ENCODE results near the gene ZNRF3.
"Not testable (repeated sequence)": the region's sequence is repeated elsewhere in the genome, so short reads cannot be mapped to it uniquely, and the experiment has no call there.

ZNRF3 gene

DNA sequence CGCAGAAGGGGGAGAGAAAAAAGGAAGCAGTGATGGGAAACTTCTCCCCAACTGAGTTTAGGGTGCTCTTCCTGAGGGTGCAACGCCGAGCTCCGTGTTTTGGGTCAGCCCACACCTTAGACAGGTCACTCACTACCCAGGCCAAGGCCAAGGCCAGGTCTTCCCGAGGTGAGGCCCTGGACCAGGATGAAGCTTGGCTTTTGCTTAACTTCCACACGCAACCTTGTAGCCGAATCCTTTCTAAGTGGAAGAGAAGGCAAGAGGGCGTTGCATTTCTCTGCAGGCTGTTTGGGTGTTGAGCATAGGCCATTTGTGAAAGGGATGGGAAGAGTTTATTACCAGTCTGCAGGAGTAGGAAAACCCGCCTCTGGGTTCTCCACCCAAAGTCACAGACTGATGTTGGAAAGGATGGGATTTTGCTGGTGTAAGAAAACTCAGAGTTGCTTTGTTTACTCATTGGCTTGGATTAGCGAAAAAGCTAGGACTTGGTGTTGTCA lies 191.0 kb downstream of the ZNRF3 start:
- no peak for DNase-seq

DNA sequence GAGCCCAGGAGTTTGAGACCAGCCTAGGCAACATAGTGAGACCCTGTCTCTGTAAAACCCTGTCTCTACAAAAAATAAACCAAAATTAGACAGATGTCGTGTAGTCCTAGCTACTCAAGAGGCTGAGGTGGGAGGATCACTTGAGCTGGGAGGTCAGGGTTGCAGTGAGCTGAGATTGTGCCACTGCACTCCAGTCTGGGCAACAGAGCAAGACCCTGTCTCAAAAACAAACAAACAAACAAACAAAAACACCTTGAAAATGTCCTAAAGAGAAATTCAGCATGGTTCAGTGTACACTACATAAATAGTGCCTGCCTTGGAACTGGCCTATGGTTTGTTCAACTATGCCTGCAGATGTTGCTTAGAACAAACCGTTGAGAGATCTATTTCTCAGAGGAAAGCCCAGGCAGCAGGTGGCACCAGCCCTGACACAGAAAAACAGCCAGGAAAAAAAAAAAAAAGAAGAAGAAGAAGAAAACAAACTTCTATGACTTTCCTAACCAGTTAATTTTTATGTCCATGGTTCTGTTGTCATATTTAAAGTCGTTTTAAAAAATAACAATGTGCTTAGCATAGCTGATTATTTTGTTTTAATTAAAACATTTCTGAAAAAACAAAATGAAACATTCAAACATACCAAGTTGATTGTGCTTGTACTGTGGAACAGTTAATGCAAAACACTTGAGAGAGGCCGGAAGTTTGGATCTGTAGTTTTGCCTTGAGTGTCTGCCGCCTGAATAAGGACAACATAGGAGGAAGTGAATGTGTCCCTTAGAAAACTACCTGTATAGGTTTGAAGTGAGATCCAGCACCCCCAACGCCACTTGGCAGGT lies 194.9 kb downstream of the ZNRF3 start:
- no peak for DNase-seq

DNA sequence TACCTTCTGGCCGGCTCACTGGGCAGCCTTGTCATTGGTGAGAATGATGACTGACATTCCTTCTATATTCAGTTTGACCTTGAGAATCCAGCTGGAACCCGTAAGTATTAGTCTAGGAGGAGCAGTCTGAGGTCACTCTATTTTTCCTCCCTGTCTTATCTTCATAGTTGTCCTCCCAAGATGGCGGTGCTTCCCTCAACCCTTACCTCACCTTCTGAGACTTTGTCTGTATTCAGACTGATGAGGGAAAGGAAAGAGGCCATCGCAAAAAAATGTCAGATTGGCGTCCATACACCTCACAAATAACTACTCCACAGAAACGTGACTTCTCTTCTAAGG lies 195.5 kb downstream of the ZNRF3 start:
- DNase-seq = no peak

DNA sequence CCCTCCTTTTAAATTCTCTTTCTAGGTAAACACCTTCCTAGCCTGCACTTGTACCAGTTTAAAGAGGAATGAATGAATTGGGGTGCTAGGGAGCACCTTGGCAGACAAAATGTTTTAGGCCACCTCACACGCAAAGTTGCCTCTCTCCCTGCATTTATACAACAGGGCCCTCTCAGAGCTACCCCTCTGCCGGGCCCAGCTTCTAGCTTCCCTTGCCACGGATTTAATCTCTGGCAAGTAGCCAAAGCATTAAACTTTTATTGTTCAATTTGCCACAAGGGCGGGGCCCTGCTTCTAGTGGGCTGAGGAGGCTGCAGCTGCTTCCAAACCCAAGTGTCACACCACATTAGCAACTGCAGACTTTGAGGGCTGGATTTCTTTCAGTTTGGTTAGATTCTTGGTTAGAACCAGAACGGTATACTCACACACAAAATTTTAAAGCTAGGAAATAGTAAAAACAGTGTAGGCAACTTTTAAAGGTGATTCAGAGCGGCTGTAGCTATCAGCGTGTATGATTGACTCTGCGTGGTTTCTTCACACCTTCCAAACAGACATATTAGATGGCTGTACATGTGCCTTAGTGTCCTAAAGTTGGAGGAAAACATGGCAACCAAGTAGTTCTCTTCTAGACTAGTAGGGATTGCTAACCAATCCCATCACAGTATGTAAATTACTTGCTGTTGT lies 196.0 kb downstream of the ZNRF3 start:
- DNase-seq = no peak

DNA sequence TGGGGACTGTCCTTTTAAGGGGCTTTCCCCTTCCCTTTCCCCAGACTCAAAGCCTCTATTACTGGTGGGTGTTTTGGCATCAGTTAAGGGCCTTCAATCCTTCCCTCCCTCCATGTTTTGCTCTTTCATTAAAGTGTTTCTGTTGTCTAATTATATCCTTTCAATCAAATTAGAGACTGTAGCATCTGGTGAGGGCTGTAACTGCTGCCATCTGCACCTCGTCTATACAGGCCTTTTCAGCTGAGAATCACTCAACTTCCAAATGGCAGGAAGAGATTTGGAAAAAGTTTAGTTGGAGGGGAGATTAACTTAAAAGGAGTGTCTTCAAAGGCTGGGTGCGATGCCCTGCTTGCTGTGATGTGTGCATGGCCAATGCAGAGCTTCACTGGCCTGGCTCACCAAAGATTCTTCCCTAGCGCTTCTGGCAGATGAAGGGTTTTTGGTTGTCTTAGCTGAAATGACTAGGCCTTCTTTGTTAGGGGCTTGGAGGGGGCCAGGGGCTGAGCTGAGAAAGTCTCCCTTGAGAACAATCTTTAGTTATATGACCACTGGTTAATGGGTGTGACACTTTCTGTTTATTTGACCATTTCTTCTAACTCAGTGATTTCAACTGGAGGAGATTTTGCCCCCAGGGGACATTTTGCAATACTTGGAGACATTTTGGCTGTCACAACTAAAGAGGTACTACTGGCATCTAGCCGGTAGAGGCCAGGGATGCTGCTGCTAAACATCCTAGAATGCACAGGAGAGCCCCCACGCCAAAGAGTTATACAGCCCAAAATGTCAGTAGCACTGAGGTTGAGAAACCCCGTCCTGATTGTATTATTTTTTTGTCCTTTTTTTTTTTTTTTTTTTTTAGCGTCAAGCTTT lies 197.0 kb downstream of the ZNRF3 start:
- no peak for DNase-seq

DNA sequence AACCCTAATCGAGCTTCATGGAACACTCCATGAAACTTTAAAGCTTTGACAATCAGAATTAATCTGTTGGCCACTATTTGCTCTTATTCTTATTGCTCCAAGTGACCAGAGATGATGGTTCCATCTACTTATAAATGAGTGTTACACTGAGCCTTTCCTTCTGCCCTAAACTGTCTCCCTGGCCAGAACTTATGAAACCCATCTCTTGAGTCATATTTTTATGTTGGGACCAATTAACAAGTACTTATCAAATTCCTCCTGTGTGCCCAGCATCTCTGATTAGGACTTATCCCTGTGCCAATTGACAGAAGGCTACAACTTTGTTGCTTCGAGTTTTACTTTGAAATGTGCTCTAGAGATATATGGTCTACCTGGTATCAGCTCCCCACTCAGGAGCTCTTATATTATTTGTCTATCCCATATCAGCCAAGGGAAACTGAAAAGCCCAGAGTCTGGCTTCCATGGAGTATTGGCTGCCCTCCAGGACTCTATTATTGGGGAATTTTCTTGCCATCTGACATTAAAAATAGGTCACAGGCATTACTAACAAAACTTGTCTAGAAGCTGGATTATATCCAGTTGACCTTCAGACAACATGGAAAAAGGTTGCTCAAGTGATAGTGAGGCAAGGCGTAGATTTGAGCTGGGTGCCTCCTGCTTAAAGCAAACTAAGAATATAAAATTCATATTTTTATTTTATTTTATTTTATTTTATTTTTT lies 198.3 kb downstream of the ZNRF3 start:
- DNase-seq = no peak

DNA sequence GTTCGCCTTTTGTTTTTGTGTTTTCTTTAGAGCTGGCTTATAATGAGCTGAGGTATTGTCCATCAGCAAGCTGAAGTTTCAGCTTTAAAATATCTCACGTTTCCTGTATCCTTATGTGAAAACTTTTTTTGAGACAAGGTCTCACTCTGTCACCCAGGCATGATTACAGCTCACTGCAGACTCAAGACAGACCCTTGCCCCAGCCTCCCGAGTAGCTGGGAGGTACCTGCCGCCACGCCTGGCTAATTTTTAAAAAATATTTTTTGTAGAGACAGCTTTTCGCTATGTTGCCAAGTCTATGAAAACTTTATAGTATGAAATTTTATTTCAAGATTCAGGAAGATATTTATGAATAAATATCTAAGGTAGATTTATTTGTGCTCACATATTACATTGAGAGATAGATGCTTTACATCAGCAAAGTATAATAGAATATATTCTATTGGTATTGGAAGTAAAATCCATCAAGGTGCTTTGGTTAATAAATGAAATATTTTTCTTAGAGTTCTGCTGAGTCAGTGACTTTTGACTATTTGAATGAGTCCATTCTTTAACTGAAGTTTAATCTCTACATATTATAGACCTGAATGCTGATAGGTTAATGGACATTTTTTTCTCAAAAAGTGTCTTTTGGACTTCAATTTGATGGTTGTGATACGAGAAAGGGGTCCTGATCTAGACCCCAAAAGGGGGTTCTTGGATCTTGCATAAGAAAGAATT lies 199.6 kb downstream of the ZNRF3 start:
- no peak for DNase-seq

DNA sequence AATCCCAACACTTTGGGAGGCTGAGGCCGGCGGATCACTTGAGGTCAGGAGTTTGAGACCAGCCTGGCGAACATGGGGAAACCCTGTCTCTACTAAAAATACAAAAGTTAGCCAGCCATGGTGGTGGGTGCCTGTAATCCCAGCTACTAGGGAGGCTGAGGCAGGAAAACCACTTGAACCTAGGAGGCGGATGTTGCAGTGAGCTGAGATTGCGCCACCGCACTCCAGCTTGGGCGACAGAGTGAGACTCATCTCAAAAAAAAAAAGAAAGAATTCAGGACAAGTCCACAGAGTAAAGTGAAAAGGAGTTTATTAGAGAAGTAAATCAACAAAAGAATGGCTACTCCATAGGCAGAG lies 200.2 kb downstream of the ZNRF3 start:
- not testable (repeated sequence) for DNase-seq

DNA sequence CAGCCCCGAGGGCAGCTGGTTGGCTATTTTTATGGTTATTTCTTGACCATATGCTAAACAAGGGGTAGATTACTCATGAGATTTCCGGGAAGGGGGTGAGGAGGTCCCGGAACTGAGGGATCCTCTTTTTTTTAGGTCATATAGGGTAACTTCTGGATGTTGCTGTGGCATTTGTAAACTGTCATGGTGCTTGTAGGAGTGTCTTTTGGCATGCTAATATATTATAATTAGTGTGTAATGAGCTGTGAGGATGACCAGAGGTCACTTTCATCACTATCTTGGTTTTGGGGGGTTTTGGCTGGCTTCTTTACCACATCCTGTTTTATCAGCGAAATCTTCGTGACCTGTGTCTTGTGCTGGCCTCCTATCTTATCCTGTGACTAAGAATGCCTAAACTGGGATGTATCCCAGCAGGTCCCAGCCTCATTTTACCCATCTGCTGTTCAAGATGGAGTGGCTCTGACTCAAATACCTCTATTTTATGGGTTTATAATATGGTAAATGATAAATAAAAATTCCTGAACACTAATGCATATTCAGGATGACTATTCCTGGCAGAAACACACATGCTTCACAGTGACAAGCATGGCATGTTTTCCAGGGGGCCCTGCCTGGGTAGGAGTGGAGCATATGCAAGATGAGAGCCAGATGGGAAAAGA lies 200.7 kb downstream of the ZNRF3 start:
- DNase-seq = no peak

DNA sequence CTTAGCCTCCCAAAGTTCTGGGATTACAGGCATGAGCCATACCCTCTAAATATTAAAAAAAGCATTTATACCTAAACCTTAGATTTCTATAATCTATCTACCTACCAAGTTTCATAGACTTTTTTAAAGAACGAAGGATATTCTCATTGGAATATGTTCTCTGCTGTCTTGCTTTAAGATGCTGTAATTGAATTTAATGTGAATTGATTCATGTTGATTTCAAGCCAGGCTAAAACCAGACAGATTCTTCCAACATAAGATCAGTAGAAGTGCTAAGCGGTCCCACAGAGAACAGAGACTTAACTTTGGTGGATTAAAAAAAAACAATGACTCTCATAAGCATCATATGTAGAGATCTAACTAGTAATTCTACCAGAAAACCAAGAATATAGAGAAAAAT lies 203.6 kb downstream of the ZNRF3 start:
- DNase-seq = no peak

DNA sequence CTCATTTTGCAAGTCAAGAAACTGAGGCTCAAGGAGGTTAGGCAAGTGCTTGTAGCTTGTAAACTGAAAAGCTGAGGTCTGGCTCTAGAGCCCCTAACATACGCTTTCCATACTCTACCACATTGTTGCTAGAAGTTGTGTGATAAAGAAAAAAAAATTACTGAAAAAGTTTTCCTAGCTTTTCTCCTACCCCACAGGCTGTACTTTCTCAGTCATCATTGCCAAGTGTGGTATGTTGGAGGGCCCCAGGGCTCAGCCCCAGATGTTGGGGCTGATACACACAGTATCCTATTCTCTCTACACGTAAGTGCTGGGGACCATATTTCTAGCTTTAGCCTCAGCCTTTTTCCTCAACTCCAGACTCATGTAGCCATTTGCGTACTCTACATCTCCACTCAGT lies 205.4 kb downstream of the ZNRF3 start:
- no peak for DNase-seq

DNA sequence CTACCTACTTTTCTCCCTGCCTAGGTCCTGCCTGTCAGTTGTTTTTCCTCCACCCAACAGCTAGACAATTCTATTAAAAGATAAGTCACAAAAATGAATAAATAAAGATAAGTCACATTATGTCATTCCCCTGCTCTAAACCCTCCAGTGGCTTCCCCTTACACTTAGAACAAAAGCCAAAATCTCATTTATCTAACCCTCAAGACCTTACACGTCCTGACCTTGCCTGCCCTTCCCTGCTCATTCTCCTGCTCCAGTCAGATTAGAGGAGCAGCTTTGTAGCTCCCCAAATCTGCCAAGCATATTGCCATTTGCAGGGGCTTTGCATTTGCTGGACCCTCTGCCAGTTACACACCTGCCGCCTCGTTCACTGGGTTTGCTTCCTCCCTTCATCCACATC lies 206.1 kb downstream of the ZNRF3 start:
- no peak for DNase-seq

DNA sequence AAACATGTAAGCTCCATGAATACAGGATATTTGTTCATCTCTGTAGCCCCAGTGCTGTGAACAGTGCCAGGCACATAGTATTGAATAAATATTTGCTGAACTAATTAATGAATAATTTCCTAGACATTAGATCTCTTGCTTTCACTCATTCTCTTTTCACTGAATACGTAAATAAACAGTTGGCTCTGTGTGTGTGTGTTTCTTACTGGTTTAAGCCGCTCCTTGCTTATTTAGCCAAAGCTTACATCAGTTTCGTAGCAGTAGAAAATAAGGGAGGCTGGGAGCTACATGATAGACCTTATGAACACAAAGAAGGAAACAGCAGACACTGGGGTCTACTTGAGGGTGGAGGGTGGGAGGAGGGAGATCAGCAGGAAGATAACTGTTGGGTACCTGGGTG lies 206.7 kb downstream of the ZNRF3 start:
- no peak for DNase-seq

DNA sequence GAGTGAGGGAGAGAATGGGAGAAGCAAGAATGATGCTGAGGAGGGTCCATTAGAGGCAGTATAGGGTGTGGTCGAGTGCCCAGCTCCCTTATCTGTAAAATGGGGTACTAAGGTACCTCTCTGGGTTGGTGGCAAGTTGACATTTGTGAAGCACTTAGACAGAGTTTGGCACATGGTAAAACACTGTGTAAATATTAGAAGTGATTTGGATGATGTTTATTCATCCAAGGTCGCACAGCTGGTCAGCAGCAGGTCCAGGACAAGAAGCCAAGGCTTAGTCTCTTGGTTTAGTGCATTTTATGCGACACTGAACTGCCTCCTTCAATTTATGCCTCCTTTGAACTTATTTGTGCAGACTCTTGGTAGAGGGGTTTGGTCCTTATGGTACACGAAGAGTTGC lies 208.9 kb downstream of the ZNRF3 start:
- DNase-seq = no peak

DNA sequence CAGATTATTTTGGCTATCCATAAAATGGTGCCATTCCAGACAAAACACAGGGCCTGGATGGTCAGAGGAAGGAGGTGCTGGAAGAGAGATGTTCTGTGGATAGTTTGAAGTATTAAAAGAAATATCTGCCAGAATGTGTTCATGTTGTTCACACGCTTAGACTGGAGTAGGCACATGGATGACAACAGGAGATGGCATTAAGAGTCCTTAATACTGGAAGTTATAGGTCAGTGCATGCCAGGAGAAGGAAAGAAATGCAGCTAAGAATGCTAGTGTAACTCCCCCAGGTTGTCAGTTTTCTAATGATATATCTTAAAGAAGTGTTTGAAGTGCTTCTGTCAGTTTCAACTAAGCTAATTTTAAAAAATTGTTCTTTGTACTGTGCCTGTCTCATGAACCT lies 209.7 kb downstream of the ZNRF3 start:
- no peak for DNase-seq

DNA sequence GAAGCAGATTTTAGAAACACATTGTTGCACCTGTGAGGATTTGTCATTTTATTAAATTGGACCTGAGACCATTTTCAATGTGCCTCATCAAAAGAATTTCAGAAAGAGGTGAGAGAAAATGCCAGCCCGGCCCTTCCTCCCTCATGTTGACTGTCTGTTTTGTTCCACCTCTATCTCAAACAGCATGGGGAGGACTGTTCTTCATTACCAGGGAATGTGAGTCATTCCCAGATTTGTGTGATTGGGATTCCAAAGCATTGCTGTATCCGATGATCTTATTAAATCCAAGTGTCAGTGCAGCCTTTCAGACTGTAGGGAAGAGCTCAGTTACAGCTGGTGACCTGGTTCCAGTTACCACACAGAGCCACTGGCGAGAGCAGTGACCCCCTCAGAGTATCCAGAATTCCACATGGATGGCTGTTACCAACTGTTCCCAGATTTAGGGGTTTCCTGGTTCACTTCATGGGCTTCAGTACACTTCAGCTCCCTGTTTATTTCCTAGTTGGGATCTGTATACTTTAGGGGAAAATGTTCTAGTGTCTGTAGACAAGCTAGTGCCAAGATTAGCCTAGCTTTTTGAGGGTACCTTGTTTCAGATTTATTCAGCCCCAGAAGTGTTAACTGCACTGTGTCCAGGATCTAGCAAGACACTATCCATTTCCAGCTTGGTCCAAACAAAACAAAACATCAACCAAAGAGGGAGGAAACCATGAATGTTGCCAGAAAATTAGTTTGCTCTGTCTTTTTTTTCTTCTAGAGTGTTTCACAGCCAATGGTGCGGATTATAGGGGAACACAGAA lies 210.3 kb downstream of the ZNRF3 start:
- DNase-seq = no peak

DNA sequence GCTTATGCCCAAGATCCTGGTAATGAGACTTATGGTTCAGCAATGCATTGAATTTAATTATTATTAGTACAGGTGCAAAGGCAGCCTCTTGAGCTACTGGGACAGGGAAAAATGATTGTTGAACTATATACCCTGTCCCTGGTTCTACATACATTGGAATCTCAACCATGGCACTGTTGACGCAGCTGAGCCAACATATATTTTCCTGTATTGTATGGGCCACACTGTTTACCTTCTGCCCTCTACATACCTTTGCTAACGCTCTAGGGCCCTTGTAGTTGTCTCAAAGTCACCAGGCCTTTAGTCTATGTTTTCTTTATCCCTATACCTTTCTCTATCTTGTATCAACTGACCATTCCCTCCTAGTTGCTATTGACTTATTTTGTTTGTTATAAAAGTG lies 212.1 kb downstream of the ZNRF3 start:
- DNase-seq = no peak

DNA sequence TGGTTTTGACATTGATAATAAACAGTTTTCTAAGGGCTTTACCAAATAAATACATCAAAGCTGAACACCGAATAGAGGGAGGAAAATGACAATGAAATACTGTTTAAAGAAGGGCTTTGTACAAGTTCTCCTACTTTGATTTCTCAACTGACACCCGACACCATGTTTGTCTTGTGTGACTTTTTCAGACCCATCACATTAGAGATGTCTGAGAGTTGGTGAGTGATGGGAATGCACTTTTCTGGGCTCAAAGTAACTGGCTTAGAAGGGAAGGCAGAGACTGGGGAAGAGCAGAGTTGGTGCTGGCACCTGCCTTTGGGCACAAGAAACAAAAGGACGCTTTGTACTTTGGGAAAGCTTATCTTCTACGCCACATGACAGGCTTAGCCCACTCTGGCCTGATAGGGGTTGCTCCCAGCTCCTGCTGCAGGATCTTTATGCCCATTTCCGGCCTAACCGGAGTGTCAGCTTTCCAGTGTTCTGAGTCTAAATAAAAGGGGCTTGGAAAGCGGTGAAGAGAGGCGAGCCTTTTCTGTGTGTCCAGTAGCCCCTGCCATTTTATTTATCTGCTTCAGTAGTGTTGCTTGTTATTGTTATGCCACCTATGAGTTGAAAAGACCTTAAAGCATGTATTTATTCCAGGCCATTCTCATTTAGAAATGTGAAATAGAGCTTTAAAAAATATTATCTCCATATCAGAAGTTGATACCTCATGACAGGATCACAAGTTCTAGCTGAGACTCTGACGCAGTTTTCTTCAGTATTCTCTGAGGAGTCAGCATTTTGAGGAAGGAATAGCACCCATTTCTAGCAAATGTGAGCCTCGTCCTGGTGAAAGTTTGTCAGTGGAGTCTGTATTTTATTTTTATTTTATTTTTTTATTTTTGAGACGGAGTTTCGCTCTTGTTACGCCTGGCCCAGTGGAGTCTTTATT lies 213.6 kb downstream of the ZNRF3 start:
- no peak for DNase-seq

DNA sequence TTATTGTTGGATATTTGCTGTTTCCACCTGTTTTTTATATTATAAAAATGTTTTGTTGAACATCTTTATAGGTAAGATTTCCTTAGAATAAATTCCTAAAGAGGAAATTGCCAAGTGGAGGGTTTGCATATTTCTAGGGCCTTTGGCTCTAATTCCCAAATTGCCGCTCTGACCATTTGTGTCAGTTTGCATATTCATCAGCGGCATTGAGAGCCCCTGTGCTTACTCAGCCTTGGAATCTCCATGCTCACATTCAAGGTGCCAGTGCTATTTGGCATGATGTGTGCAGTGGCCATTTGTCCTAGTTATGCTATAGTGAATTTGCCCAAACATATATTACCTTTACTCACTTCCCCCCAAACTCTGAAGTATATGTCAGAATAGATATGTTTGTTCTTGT lies 214.9 kb downstream of the ZNRF3 start:
- no peak for DNase-seq

DNA sequence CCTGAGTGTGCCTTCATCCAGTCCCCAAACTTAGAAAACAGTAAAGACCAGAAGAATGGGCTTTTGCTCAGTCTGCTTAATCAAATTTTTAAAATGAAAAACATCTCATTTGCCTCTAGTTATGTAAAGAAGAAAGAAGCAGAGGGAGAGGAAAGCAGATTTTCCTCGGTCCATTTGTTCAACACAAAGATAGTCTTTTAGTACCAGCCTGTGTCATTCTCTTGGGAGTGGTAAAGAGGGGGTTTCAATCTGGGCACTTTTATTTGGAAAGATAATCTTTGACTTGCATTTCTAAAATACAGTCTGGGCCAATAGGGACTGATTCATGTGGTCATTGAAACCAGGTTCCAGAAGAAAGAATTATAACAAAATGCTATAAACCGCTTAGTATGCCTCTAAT lies 218.9 kb downstream of the ZNRF3 start:
- no peak for DNase-seq

All from stimulated activated CD4-positive, alpha-beta T cell treated with anti-CD3 and anti-CD28 coated beads, Interleukin-1b, Interleukin-23, amount 100 ng/mL, for 48 hours (primary cell).